Activated CD4-positive, alpha-beta T cell treated with anti-CD3 and anti-CD28 coated beads, Interleukin-2, amount 50 U/mL, for 16 hours (primary cell): ENCODE measurements around the gene PRSS56.
A peak's percentile ranks its signal among the peaks of the same experiment; 100 is the strongest.
"Not testable (repeated sequence)": the region's sequence is repeated elsewhere in the genome, so short reads cannot be mapped to it uniquely, and the experiment has no call there.

Experiments
- DNase-seq: peaks from one replicate; pipeline ENCODE4 v3.0.0-alpha.2; 2020

Gene PRSS56

GRCh38 chr2:232542715-232543467 is 22.7 kb downstream of the PRSS56 start:
- no peak for DNase-seq

- no peak for DNase-seq
These were observed 23.3 kb downstream of the PRSS56 start for GRCh38 chr2:232543491-232543890.

GRCh38 chr2:232543928-232544631 is 23.9 kb downstream of the PRSS56 start:
- no peak for DNase-seq

- DNase-seq, result no peak
These were observed 24.5 kb downstream of the PRSS56 start for GRCh38 chr2:232544674-232545073.

GRCh38 chr2:232545511-232546375 is 25.6 kb downstream of the PRSS56 start:
- no peak for DNase-seq

- no peak for DNase-seq
These were observed 27.8 kb downstream of the PRSS56 start for GRCh38 chr2:232547991-232548390.

- DNase-seq, result no peak
These were observed 29.6 kb downstream of the PRSS56 start for GRCh38 chr2:232549655-232550353.

- peak; percentile 95 for DNase-seq
These were observed 30.4 kb downstream of the PRSS56 start, which contains the start of the genes EIF4E2 and TIGD1 for GRCh38 chr2:232550354-232551249. TSS of gene EIF4E2 (plus strand) at chr2:232550689. CDS start at chr2:232550725, 36 bp downstream. TSS of gene TIGD1 (minus strand) at chr2:232550557. CDS start at chr2:232549882, 675 bp downstream.

- DNase-seq, result no peak
These were observed 31.1 kb downstream of the PRSS56 start for GRCh38 chr2:232551250-232551638.

GRCh38 chr2:232551776-232552175 is 31.6 kb downstream of the PRSS56 start:
- DNase-seq, result no peak

- no peak for DNase-seq
These were observed 36.2 kb downstream of the PRSS56 start for GRCh38 chr2:232556426-232556825.

- DNase-seq, result no peak
These were observed 42.4 kb downstream of the PRSS56 start for GRCh38 chr2:232562515-232563151.

GRCh38 chr2:232563580-232563979 is 43.4 kb downstream of the PRSS56 start:
- DNase-seq, result no peak

GRCh38 chr2:232567721-232568120 is 47.5 kb downstream of the PRSS56 start:
- no peak for DNase-seq

GRCh38 chr2:232568161-232568560 is 48.0 kb downstream of the PRSS56 start:
- no peak for DNase-seq

- DNase-seq, result no peak
These were observed 49.4 kb downstream of the PRSS56 start for GRCh38 chr2:232569541-232569940.

GRCh38 chr2:232570481-232570880 is 50.3 kb downstream of the PRSS56 start:
- not testable (repeated sequence) for DNase-seq

GRCh38 chr2:232571026-232571474 is 50.9 kb downstream of the PRSS56 start:
- DNase-seq, result no peak

- no peak for DNase-seq
These were observed 52.9 kb downstream of the PRSS56 start for GRCh38 chr2:232573042-232573441.

- DNase-seq, result no peak
These were observed 53.7 kb downstream of the PRSS56 start for GRCh38 chr2:232573771-232574435.
